Activated T-cell treated with anti-CD3 and anti-CD28 coated beads, Interleukin-2, amount 50 U/mL, for 1 hour (primary cell): Measurements from ENCODE around the gene DLL1.
"Not testable (repeated sequence)": the region's sequence is repeated elsewhere in the genome, so short reads cannot be mapped to it uniquely, and the experiment has no call there.

Experiments used
- DNase-seq: peaks from one replicate; pipeline ENCODE4 v3.0.0-alpha.2; 2020

Gene DLL1

DNA sequence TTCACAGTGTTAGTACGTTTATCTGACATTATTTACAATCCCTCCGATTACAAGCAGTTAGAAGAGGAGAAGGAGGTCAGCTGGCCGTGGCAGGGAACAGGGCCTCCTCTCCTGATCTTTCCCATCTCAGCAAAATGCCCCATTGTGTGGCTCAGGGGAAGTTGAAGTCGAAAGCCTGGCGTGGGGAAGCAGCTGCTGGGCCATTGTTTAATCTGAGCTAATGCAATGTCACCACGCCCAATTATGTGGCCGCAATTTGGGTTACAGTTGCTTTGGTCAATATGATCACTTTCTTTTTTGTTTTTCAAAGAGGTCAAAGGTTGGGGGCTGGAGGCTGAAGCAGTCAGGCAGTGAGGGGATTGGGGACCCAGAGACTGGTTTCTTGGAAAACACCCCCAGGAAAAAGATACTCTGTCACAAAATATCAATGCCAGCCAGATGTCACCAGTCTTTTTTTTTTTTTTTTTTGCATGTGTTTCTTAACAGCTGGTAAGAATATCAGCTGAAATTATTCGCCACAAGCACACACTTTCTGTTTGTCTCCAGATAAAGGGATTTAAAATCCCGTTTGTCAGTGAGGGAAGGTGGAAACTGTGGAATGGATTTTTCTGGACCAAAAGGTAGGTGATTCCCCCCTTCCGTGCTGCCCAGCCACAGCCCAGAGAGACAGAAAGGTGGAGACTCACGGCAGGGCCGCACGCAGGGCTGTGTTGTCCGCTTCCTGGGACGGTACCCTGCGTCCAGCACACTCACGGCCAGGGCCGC, 24.6 kb downstream of the DLL1 start:
- no peak for DNase-seq

DNA sequence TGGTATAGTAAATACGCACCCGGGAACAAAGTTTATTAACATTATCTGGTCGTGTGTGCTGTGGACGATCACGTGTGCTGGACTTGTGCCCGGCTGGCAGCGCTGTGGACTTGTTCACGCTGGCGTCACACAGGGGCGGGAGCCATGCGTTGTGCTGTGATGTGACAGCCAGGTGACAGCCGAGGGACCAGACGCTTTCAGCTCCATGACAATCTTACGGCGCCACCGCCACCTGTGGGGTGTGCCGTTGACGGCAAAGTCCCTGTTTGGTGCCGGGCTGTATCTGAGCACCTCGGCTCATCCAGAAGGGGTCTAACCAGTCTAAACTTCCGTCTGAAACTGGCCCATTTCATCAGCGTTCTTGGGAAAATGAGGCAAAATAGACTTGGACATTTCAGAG, 25.2 kb downstream of the DLL1 start:
- DNase-seq = no peak

DNA sequence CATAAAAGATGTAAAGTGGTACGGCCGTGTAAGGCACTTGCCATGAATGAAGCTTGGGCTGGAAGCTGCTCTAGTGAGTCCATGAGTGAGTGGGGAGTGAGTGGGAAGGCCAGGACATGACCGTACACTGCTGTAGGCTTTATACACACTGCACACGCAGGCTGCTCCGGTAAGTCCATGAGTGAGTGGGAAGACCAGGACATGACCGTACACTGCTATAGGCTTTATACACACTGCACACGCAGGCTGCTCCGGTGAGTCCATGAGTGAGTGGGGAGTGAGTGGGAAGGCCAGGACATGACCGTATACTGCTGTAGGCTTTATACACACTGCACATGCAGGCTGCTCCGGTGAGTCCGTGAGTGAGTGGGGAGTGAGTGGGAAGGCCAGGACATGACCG, 26.2 kb downstream of the DLL1 start:
- DNase-seq = not testable (repeated sequence)

DNA sequence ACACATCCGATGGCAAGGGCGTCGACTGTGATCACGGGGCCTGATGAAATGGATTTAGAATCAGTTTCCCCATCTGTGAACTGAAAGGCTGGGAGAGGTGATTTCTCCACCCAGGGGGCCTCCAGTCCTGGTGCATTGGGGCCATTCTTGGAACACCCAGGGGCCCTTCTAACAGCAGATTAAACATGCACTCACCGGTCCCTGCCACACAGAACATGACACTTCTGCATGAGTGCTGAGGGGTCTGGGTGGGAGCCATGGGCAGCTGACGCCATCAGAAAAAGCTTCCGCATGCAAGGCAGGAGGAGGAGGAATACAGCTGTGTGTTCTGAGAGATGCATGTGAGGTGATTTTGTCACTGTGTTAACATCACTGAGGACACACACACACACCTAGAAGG, 26.8 kb downstream of the DLL1 start:
- no peak for DNase-seq

GRCh38 chr6:170263410-170263809, 27.5 kb downstream of the DLL1 start:
- DNase-seq = no peak

GRCh38 chr6:170262489-170263088, 28.3 kb downstream of the DLL1 start:
- DNase-seq = no peak

DNA sequence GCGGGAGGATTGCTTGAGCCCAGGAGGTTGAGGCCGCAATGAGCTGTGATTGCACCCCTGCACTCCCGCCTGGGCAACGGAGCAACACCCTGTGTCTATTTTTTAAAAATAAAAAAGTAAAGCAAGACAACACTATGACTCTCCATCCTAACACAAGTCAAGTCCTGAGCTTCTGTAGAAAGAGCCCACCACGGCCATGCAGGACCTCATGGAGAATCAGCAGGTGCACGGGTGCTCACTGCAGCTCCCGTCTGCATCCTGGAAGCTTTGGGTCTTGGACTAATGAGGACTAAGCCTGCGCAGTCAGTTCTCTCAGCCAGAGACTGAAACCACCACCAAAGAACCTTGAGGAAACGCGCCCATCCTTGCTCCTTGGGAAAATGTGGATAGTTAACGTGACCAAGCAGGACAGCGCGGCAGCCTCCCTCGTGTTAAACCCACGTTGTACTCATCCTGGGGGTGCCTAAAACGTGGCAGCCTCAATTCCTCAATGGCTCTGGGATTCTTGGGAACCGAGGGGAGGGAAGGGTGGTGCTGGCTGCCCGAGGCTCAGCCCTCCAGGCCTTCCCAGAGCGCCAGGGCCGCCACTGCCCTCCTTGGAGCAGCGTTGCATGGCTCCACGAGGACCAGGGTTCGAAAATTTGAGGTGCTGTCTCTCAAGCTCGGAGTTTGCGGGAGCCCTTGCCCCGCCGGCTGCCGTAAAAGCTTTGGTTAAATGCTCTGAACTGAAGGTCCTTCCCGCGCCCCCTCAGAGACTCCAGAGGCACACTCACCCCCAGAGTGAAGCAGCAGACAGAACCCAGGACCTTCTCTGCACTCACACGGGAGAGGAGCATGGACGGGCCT, 29.0 kb downstream of the DLL1 start:
- DNase-seq = no peak

DNA sequence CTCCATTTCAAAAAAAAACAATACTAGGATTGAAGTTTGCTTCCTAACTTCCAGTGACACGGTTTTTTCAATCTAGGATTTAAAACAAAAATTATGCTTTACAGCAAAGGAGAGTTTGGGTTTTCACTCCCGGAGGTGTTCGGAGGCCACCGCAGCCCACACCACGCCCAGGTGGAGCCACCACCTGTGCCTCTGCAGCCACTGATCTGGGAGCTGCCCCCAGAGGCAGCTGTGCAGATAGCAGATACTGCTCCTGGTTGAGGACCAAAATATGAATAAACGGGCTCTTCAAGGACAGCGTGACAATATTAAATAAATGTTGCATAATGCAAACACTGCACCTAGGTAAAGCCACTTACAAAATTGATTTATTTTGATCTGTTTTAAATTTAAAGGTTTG, 30.2 kb downstream of the DLL1 start:
- no peak for DNase-seq

DNA sequence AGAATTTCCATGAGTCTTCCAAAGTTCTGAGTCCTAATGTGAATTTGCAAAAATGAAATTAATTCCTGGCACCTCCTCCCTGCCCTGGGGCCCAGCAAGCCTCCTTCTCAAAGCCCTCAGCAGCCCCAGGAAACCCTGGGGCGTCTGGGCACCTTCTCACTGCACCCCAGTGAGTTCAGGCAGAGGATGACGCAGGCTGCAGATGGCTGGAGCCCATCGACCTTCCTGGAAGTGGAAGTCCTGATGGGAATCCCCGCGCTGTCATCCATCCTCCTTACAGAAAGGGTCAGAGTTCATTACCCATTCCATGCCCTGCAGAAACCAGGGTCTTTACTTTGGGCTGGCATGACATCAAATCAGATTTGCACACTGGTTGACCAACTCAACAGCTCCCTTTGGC, 31.6 kb downstream of the DLL1 start:
- DNase-seq = no peak

DNA sequence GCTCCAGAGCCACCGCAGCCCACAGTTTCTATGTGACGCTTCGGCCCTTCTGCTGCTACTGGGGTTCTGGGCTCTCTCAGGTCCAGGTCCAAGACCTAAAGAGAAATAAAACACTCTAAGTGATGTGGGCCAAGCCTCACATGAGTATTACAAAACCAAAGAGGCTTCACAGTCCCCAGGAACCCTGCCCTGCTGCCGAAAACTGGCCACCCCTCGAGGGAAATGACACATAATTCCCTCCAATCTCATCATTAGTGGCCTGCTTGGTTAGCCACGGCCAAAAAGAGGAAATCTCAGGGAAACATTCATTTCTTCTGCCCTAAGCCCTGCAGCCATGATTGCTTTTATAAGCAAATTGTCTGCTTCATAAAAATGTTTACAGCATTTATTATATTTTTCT, 32.5 kb downstream of the DLL1 start:
- DNase-seq = no peak

DNA sequence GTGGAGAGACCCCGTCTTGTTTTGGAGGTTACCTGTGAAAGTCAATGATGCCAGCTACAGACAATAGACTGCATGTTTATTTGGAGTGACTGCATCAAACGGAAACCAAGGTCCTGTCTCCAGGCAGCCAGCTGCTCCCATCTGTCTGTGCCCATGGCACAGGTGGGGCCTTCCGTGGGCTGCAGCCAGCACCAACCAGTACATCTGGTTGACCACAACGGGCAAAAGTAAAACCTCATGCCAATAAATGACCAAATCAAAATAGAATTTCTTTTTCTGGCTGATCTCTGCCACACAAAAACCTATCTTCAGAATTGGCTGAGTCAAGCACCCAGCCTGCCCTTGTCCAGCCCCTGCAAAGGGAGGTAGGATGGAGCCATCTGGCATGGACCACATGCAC, 33.5 kb downstream of the DLL1 start:
- DNase-seq = no peak

DNA sequence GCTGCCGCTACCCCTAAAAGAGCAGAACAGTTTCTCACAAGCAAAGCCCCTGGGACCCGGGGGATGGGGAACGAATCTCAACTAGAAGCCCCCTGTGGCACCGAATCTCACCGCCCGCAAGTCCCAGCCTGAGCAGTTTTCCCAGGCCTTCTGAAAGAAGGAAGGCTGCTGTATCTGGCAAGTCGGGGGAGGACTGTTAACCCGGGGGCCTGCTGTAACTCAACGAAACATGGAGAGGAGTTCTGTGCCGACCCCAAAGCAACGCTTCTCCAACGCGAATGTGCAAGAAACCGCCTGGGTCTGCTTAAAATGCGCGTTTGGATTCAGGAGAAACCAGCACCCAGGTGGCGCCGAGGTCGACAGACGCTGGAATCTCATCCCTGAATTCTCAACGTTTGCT, 34.2 kb downstream of the DLL1 start:
- DNase-seq = no peak

DNA sequence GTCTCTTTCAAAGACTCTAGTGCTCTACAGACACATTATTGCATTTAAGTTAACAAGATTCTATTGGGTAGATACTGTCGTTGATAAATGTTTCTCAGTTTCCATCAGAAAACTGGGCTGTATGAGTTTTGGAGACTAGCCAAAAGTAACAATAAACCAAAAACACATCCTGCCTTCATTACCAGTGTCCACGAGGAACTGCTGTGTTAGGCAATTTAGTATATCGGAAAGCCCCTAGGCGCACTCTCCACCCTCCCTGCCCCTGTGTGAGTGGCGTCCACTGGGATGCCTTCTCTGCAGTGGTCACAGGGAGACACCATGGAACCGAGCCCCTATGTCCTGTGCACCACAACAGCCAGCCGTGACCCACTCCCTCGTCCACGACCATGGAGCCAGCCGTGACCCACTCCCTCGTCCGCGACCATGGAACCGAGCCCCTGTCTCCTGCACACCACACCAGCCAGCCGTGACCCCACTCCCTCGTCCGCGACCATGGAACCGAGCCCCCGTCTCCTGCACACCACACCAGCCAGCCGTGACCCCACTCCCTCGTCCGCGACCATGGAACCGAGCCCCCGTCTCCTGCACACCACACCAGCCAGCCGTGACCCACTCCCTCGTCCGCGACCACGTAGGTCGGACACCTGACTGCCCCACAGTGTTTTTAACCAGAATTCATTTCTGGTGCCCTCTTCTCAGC, 35.3 kb downstream of the DLL1 start:
- no peak for DNase-seq

DNA sequence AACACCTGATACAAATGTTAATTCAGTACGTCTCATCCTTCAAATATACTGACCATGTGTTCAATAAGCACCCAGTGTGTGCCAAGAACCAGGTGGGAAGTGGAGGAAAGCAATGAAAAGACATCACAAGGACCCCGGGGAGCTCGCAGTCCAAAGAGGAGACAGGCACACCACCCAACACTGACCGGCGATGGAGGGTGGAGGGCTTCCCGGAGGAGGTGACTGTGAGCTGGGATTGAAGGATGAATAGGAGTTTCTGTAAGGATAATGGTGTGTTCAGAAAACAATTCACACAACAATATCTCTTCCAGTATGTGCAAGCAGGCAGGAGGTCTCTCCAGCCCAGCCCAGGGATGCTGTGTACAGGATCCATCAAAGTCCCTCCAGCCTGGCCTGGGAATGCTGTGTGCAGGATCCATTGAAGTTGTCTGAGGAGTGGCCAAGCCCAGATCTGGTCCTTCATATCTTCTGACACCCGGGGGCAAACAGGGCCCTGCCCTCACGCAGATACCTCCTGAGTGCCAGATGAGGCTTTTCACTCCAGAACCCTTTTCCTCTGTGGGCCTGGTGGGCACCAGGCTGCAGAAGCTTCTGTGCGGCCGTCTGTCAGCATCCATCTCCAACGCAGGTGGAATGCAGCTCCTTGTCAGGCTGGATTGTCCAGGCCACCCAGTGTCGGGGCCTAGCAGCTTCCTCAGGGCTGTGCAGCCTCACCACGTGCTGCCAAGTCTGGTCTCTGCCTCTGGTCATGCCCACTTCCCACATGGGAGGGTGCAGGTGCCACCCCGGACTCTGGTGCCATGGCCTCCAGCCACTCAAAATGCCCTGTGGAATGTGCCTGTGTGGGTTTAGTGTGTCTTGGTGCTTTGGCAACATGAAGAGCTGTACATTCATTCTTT, 36.3 kb downstream of the DLL1 start:
- DNase-seq = no peak

DNA sequence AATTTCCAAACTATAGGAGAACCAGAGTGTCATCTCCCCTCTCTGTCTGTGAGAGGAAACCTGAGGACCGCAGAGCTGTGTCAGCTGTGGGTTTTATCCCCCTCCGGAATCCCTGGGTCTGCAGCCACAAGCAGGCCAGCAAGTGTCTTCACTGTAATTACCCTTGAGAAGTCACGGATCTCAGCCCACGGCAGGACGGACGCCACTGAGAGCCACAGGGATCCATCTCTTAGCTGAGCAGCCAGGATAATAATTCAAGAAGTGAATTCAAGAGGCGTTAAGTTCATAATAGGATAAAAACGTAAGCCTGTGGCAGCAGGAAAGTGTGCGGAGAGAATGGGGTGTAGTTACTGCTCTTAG, 37.0 kb downstream of the DLL1 start:
- DNase-seq = no peak

GRCh38 chr6:170253226-170253909, 37.5 kb downstream of the DLL1 start:
- DNase-seq = no peak

DNA sequence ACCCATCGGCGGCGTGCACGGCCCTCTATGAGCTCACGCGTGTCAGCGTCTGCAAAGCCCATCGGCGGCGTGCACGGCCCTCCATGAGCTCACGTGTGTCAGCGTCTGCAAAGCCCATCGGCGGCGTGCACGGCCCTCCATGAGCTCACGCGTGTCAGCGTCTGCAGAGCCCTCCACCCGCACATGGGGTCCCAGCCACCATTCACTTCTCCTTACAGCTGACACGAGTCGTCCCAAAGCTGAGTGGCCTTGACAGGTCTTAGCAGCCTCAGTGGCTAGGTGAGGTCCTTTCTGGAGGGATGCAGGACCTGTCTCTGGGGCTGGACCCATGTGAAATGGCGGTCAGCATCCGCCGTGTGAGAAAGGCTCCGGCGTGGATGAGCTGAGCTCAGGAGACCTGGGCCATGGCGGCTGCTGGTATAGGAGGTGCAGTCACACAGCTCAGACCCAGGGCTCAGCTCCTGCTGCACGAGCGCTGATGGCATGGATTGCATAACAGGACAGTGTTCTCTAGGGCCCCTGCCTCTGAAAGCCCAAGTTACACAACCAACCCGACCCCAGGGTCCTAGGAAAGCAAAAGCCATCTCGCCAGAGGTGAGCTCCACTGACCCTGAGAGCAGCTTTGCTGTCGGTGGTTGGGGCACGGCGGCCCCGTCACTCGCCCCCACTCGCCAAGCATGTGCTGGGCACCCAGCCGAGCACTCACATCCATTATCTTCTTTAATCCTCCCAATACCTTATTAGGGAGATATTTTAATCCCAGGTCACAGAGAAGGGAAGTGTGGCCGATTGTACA, 38.9 kb downstream of the DLL1 start:
- no peak for DNase-seq

- DNase-seq = no peak
Observed at GRCh38 chr6:170250981-170251775, 39.7 kb downstream of the DLL1 start.

DNA sequence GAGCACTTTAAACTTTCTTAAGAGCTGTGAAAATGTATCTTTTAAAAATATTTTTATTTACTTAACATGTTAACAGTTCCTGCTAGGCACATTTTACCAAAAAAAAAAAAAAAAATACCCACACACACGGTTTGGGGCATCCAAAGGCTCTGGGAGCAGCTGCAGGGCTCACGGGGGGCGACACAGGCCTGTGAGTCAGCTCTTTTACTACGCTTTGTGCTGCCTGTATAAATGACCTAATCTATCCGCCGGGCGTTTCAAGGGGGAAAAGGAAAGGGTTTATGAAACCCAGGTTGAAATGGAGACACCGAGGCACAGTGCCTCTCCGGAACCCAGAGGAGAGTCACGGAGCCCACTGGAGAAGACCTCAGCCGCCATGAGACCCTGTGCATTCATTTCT, 40.4 kb downstream of the DLL1 start:
- DNase-seq = no peak

DNA sequence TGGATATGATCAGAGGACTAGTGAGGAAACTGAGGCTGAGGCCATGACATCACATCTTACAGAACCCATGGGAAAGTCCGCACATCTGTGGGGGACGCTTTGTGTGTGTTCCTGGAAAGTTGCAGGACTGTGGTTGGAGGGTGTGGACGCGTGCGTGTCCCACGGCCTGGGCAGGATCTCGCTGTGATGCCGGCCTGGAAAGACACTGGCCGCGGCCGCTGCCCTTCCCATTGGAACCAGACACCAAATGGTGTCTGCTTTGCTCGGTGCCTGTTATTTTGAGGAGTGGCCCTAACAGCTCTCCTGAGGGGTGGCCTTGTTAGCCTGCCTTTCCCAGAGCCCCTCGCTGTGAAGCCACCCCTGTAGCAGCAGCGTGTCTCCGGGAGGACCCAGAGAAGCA, 41.1 kb downstream of the DLL1 start:
- DNase-seq = no peak
